ENCODE data around the gene KAZN.

- no peak for TF ChIP-seq CTCF (IDR thresholded peaks at IDR 0.05)
- TF ChIP-seq POLR2A (IDR thresholded peaks at IDR 0.05): no peak
Observed at GRCh38 chr1:15065736-15066135, 467.3 kb downstream of the KAZN start.

Measured in testis (tissue), 2 donors.